ENCODE results near the gene TPRKB.
"Not testable (repeated sequence)": the region's sequence is repeated elsewhere in the genome, so short reads cannot be mapped to it uniquely, and the experiment has no call there.

The TPRKB gene

DNA sequence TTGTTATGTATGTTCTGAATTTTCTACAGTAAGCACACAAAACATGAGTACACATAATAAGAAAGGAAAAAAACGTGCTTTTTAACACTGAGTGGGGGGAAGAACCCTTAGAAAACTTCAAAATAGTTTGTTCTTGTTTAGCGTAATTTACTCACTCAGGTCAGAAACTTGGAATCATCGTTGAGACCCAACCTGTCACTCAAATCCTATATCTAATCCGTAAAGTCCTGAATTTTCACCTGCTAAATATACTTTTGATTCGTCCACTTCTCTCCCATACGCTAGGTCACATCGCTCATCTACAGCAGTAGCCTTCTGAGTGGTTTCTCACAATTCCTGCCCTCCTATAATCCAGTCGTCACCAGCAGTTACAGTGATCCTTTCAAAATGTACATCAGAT, 767 bp downstream of the TPRKB start:
- no peak for DNase-seq

DNA sequence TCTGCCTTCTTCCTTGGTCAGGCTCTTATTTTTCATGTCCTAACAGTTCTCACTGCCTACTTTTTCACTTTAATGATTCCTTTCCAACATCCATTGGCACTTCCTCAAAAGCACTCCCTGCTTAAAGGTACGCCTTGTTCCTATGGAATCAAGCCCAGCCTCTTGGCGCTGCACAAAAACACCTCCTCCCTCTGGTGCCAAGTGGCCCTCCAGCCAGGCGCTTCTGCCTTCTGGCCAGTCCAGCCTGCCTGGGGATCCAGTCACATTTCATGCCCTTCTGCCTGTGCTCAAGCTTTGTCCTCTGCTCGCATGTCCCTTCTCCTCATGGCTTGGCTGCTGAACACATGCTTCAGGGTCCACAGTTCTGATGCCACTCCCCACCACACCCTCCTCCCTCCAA, 6.3 kb downstream of the TPRKB start:
- no peak for DNase-seq

DNA sequence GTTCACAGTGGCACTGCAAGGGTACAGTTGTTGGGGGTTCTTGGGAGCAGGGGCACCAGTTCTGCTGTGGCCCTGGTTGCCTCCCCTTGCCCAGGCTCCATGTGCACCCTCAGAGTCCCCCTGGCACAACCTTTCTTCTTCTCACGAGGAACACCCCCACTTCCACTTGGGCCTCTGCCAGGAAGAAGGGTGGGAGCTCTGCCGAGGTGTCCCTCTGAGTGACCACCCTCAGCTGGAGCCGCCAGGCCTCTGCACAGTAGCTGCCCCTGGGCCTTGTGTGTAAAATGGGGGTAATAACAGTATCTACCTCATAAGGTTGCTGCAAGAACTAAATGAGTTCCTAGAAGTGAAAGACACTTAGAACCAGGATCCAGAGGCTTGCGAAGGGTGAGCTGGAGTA, 8.4 kb downstream of the TPRKB start:
- DNase-seq: no peak

DNA sequence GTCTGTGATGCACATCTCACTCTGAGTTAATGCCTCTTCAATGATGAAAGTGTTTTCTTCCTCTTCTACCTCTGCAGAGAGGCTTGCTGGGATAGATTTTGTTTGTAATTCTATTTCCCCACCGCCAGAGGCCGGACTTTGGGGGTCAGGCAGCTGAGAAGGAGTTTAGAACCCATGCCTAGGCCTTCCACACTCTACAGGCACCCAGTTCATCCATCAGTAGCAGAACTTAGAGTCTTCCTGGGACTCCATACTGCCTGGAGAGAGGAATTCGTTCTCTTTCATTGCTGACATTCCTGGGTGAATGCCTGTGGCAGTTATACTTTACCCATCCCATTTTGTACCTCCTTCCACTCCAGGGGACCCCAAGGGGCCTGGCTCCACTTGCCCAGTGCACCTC, 9.1 kb downstream of the TPRKB start:
- no peak for DNase-seq

DNA sequence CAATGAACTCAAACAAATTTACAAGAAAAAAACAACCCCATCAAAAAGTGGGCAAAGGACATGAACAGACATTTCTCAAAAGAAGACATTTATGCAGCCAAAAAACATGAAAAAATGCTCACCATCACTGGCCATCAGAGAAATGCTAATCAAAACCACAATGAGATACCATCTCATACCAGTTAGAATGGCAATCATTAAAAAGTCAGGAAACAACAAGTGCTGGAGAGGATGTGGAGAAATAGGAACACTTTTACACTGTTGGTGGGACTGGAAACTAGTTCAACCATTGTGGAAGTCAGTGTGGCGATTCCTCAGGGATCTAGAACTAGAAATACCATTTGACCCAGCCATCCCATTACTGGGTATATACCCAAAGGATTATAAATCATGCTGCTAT, 10.5 kb downstream of the TPRKB start:
- DNase-seq: not testable (repeated sequence)

DNA sequence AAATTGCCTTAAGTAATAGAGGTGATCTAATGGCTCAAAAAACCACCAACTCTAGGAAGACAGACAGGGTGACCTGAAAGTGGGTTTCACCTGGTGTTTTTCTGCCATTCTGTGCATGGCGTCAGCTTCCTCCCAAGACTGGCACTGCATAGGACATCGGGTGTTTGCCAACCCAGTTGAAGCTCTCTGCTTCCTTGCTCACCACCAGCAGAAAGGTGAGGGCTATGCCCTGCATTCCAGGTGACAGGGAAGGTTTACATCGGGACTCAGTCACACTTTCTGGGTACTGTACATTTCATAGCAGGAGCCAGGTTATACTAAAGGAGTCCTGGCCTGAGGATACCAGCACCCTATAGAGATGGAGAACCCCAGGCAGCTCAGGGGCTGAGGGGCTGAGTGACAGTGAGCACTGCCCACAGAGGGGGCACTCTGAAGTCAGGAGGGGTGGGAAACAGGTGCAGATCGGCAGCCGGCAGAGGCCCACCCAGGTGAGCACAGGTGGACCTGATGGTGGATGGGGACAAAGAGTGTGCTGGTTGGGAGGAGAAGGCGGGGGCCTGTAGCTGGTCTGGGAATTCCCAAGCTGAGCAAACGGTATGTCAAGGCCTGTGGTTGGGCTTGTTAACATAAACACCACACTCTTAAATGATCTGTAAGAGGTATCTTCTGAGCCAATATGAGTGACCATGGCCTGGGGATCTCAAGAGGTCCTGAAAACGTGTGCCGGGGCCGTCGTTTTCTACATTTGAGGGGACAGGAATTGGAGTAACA, 18.1 kb downstream of the TPRKB start:
- DNase-seq: no peak

DNA sequence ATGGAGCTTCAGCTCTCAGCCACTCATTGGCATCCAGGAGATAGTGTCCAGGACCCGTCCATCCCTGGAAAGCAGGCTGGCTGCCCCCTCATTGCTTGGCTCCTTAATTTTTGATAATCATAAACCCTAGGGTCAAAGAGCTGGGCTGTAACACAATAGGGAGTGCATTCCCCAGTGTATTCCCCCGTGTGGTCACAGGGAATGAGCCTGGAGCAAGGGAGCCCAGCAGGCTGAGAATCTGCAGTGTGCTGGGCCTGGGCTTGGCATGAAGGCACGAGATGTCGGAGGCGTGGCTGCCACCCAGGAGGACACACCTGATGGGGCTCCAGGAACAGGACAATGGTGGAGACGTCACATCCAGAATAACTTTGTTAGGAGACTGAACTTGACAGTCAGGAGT, 18.7 kb downstream of the TPRKB start:
- DNase-seq: no peak

DNA sequence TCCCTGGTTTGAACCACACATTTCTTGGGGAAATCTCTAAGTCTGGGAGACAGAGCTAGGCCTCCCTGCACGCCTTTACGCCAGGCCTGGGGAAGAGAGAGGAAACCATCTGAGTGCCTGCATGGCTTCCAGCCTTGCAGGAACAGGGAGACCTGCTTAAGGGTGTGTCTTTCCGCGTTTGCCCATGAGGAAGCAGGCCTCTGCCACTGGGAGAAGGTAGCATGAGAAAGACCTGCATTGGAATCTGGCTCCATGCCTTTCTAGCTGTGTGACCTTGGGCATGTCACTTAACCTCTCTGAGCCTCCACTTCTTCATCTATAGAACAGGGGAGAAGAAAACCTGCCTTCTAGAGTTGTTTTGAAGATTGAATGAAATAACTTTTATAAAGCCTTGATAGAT, 19.4 kb downstream of the TPRKB start:
- DNase-seq: not testable (repeated sequence)

DNA sequence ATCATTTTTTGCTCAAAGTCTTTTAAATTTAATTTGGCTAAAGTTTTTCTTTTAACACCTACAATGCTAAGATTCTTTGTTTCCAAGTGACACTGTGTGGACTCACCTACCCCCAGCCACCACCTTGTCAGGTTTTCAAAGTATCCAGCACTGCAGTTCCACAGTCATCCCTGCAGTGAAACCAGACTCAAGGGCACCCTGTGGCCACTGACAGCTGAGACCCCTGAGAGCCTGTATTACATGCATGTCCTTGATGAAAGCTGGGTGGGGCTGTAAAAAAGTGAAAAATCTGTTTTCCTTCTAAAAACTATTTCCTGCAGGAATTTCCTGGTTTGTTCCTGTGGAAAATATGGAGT, 19.9 kb downstream of the TPRKB start:
- DNase-seq: no peak

DNA sequence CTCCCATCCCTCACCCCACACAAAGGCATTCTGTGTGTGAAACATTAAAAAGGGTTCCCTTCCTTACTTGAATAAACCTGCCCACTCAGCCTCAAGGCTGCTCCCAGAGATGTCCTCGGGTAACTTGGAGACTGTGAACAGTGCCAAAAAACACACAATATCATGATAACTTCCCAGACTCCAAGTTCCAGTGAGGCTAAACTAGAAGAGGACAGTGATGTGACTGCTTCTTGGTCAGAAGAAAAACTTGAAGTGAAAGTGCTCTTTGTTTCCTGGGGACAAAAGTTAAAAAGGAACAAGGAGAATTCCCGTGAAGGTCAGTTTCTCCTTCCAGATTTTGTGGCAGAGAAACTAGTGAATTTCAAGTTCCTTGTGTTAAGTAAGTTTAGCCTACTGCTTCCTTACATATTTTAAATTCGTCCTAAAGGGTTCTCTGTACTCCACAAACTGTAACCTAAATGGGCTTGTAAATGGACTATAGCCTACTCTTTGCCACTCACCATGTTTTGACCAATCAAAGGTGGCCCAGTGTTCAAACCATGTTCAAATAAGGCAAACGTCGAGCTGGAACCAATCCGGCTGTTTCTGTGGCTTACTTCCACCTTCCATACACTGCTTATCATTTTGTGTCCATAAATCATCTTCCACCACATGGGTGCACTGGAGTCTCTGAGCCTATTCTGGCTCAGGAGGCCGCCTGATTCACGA, 20.4 kb downstream of the TPRKB start:
- peak; percentile 65 for DNase-seq

DNA sequence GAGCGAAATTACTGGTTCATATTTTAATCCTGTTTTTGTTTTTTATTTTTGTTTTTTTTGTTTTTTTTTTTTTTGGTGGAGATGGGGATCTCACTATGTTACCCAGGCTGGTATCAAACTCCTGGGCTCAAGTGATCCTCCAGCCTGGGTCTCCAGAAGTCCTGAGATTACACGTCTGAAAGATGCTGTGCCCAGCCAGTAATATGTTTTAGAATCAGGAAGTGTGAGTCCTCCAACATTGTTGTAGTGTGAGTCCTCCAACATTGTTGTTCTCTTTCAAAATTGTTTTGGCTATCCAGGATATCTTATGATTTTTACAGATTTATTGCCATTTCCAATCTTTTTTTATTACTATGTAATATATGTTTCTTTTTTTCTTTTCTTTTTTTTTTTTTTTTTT, 23.1 kb downstream of the TPRKB start:
- no peak for DNase-seq

DNA sequence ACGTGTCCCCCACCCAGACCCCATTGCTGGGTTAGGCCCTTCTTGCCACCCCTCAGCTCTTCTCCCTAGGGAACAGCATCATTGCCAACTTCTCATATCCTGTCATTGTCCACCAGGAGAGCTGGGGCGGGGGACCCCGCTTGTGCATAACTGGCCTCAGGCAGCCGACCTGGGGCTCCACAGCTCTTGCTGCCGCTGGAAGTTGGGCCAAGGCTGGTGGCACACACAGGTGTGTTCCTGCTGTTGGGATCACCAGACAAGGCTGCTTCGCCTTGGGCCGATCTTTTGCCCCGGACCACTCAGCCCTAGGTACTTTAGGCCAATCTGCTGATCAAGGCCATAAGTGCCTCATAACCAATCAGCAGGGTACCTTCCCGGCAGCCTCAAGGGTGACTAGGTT, 28.6 kb downstream of the TPRKB start:
- no peak for DNase-seq

DNA sequence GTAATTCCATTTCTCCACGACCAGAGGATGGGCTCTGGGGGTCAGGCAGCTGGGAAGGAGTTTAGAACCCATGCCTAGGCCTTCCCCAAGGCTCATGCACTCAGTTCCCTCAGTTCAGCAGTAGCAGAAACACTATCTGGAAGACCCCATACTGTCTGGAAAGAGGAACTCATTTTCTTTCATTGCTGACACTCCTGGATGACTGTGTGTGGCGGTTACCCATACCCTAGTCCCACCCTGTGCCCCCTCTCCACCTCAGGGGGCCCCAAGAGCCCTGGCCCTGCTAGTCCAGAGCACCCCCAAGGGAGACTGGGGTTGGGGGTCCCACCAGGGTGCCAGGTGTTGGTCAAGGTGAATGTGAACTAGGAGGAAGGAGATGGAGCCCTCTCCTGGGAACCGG, 29.5 kb downstream of the TPRKB start:
- no peak for DNase-seq

DNA sequence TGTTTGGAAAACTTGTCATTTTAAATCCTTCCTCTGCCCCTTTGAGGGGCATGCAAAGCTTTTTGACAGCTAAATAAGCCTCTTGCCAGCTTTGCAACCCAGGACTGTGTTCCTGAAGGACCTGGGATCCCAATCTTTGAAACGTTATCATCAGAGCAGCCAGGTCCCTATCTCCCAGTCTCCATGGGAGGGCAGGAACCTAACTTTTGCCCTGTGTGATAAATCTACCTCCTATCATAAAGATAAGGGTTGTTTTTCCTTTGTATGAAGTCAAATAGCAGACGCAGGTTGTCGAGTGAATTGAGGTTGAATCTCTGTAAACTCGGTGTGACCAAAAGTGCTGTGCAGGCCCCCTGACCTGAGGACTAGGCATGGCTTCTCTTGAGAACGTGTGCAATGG, 30.1 kb downstream of the TPRKB start:
- no peak for DNase-seq

DNA sequence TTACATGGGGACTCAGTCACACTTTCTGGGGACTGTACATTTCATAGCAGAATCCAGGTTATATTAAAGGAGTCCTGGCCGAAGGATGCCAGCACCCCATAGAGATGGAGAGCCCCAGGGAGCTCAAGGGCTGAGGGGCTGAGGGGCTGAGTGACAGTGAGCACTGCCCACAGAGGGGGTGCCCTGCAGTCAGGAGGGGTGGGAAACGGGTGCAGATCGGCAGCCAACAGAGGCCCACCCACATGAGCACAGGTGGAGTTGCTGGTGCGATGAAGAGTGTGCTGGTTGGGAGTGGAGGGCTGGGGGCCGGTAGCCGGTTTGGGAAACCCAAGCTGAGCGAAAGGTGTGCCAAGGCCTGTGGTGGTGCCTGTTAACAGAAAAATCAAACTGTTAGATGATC, 32.1 kb downstream of the TPRKB start:
- no peak for DNase-seq

DNA sequence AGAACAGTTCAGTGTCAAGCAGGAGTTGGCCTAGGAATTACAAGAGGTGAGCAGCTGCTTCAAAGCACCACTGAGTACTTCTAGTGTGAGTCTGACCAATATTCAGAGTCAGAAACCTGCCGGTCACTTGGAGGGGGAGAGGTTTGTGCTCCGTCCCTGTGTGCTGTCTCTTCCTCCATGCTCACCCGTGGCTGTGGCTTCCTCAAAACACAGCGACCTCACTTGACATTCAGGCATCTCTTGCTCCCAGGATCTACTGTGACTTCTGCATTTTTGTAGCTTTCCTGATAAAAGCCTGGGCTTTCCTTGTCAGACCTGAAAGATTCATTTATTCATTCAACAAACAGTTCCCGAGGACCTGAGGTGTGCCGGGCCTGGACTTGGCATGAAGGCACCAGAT, 32.9 kb downstream of the TPRKB start:
- no peak for DNase-seq

DNA sequence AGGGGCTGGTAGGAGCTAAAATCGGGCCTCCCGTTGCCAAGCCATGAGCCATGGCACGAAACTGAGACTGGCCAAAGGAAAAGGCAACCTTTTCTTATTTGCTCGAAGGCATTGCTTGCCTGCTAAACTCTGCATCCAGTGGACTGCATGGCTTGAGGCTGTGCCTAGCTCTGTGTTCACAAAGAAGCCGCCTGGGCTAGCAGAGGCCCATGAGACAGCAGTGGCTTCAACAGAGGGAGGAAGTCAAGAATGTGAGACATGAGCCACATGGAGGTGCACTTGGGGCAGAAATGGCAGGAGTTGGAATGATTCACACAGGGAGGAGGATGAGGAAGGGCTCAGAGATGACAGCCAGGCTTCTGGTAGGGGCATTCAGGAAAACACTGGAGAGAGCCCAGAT, 33.5 kb downstream of the TPRKB start:
- DNase-seq: no peak

DNA sequence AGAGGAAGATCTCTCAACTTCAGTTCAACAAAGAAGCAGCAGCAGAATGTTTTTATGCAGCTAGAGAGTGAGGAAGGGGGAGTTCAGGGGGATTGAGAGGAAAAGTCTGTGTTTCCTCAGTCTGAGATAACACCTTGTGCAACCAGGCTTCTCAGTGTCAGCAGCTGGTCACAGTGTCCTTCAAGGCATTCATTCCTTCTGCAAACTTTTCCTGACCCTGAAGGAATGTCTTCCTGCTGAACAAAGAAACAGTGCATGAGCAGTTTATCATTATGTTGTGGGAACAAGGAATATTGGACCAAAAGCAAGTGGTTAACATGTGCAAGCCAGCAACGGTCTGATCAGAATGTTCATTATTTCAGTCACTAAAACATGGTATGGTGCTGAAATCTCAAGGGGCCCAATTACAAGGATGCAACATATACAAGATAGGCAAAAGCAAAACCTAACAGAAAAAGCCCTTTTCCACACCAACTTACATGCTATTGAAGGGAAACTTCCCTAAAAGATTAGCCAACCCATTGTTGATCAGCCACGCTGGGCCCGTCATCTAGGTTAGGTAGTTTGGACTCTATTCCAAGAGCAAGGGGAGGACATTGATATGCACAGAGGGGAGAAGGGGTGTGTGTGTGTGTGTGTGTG, 34.2 kb downstream of the TPRKB start:
- DNase-seq: not testable (repeated sequence)

DNA sequence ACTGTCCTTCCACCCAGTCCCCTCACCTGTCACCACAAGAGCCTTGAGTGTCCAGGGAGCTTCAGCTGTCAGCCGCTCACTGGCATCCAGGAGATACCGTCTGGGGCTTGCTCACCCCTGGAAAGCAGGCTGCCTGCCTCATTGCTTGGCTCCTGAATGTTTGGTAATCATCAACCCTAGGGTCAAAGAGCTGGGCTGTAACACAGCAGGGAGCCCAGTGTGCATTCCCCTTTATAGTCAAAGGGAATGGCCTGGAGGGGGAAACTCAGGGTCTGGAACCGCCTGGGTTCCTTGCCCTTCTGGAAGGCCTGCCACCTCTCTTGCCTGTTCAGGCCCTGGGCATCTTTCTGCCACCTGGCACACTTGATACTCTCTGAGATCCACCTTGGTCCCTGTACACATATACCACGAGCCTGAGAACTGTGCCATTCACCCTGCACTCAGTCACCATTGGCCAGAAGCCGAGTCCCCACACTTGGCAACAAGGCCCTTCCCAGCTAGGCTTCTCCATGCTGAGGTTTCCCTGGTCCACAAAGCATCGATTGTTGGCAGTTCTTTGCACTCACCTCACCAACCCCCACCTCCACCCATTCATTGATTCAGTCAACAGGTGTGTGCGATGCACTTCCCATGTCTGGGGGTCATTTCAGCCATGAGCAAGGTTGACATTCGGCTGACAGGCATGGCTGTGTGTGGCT, 35.0 kb downstream of the TPRKB start:
- no peak for DNase-seq

DNA sequence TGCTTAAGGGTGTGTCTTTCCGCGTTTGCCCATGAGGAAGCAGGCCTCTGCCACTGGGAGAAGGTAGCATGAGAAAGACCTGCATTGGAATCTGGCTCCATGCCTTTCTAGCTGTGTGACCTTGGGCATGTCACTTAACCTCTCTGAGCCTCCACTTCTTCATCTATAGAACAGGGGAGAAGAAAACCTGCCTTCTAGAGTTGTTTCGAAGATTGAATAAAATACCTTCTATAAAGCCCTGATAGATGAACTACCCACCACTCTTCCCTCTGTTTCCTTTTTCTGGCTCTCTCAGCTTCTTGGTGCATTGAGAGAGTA, 35.7 kb downstream of the TPRKB start:
- not testable (repeated sequence) for DNase-seq

DNA sequence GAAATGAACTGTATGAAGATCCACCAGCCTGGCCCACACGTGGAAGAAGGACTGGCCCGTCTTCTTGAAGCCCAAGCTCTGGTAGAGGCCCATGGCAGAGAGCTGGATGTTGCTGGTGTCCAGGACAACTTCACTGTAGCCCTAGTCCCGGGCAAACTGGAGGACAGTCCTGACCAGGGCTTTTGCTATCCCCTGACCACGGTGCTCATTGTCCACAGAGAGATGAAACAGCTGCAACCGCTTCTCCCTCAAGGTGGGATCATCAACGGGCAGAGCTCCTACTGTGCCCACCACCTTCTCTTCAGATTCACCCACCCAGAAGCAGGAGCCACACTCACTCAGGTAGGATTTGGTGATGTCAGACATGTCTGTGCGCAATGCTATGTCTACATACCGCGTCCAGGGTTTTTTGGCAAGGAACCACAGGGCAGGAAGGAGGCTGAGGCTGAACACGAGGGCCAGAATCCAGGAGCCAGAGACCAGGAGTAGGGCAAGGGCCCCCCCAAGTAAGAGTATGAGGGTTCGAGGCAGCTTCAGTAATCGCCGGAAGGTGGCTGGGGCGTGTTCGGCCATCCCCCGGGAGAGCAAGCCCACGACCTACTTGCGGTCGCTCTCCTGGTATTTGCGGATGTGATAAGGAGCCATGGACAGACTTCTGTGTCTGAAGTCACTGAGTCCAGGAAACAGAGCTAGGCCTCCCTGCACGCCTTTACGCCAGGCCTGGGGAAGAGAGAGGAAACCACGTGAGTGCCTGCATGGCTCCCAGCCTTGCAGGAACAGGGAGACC, 36.3 kb downstream of the TPRKB start:
- DNase-seq: peak; percentile 78

DNA sequence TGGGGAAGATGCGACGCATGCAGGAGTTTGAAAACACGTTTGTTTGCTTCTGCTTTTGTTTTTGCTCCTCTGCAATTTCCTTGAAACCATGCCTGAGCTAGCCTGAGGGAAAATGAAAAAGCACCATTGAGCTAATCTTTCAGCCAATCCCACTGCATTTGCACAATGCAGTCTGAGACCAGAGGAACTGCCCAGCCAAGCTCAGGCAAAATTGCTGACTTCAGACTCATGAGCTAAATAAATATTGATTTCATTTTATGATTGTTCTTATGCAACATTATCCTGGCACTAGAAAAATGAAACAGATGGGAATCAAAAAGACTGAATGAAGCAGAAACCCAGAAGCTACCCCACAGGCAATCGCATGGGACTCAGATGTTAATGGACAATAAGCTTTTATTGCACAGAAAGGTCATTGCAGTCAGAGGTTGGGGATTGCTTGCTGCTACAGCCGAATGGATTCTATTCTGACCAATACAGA, 37.0 kb downstream of the TPRKB start:
- DNase-seq: peak; percentile 11

DNA sequence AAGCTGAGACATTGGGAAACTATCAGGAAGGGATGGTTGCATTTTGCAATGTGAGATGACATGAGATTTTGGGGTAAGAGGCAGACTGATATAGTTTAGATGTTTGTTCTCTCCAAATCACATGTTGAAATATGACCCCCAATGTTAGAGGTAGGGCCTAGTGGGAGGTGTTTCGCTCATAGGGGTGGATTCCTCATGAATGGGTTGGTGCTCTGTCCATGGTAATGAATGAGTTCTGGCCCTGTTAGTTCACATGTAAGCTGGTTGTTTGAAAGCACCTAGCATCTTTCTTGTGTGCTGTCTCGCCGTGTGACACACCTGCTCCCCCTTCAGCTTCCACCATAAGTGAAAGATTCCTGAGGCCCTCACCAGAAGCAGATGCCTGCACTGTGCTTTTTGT, 37.7 kb downstream of the TPRKB start:
- peak; percentile 31 for DNase-seq
